GM12801 (cell line): ENCODE data around the gene KCNK7.

ENCODE experiments used
- CTCF ChIP-seq: IDR thresholded peaks from one replicate; pipeline ENCODE4 v1.5.1; 2011; ENCODE audit warnings: control low read depth; ENCODE audit not compliant: insufficient read length; ENCODE audit errors: extremely low read depth

The KCNK7 gene

GRCh38 chr11:65586676-65587075, 8.9 kb downstream of the KCNK7 start:
- no peak for TF ChIP-seq CTCF

GRCh38 chr11:65586247-65586630, 9.4 kb downstream of the KCNK7 start:
- TF ChIP-seq CTCF, result no peak

- TF ChIP-seq CTCF, result no peak
Observed at GRCh38 chr11:65585396-65586246, 10.0 kb downstream of the KCNK7 start.

- no peak for TF ChIP-seq CTCF
Observed at GRCh38 chr11:65584723-65585171, 10.9 kb downstream of the KCNK7 start.

- no peak for TF ChIP-seq CTCF
Observed at GRCh38 chr11:65584106-65584505, 11.5 kb downstream of the KCNK7 start.

GRCh38 chr11:65583589-65583988, 12.0 kb downstream of the KCNK7 start:
- no peak for TF ChIP-seq CTCF

GRCh38 chr11:65581928-65582327, 13.7 kb downstream of the KCNK7 start:
- TF ChIP-seq CTCF, result no peak
